SKM-1 treated with dmso at 0.1 percent for 144 hours (cell line): Measurements from ENCODE around the gene CD79B.
A peak's percentile ranks its signal among the peaks of the same experiment; 100 is the strongest.

ENCODE experiments used
- DNase-seq: peaks from one replicate; lab custom pipeline; 2025; ENCODE audit not compliant: unreplicated experiment; lab: John Stamatoyannopoulos, UW

Gene CD79B

DNA sequence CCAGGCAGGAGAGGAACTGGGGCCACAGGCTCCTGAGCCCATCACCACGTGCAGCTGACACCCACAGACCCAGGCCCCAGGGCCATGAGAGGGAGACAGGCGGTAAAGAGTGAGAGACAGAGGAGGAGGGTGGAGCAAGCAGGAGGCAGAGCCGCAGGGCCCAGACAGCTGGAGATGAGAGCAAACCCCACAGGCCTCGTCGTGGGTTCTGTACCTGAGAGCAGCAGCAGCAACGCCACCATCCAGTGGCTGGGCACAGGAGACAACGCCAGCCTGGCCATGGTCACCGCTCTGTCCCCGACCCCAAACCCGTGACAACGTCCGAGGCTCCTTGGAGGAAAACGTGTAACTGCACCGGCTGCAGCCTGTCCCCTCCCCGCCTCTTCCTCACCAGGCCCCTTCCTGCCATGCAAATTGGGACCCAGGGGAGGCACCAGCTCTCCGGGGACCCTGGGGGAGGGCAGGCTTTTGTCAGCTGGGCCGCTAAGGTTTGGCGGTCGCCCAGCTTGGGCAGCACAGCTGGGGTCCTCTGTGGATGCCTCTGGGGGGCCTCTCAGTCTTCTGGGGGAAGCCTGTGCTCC is at the start of gene CD79B:
CD79B (minus strand) TSS at position 351 of the 581 bp plus-strand sequence; CDS start at position 281, 70 bp downstream.
- no peak for DNase-seq

DNA sequence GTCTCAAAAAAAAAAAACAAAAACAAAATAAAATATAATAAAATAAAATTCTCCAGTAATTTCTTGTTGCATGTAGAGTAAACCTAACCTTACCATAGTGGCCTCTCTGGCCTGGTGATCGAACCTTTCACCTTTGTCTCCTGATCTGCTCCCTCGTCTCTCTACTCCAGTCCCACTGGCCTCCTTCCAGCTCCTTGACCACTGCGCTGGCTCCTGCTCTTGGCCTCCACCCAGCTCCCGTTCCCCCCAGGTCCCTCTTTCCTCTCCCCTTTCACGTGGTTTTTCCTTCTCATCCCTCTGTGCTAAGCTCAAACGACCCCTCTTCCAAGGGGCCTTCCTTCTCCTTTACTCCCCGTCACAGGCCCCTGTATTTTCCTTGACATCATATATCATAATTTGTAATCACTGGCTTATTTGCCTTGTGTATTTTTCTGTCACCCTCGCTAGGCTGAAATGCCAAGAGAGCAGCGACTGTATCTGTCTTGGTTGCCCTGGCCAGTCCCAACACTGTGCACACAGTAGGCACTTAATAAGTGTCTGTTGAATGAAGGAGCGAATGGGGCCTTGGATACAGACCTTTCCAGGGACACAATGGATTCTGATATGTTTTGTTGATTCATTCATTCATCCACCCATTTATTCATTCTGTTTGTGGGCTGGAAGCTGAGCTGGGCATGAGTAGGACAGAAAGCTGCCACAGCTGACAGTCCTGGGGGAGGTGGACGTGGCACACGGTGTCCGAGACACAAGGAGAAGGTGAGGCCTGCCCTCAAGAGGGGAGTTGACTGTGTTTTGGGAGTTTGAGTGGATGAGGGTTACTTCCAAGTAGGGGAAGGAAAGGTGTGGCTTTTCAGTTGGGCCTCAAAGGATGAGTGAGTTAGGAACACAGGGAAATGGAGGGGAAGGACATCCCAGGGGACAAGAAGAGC is 46.4 kb upstream of the CD79B start:
- DNase-seq = no peak

DNA sequence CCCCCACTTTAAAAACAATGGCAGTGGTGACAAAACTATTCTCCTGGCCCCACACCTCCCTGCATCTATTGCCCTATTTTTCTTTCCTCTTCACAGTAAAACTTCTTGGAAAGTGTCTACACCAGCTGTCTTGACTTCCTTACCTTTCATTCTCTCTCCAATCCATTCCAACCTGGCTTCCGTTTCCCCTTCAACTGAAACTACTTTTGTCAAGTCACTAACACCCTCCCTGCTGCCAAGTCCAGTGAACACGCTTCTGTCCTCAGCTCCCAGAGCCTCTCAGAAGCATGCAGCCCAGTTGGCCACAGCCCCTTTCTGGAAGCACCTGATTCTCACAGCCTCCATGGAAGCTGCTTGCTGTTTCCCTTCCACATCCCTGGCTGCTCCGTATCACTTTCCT is 44.6 kb upstream of the CD79B start:
- DNase-seq = no peak

DNA sequence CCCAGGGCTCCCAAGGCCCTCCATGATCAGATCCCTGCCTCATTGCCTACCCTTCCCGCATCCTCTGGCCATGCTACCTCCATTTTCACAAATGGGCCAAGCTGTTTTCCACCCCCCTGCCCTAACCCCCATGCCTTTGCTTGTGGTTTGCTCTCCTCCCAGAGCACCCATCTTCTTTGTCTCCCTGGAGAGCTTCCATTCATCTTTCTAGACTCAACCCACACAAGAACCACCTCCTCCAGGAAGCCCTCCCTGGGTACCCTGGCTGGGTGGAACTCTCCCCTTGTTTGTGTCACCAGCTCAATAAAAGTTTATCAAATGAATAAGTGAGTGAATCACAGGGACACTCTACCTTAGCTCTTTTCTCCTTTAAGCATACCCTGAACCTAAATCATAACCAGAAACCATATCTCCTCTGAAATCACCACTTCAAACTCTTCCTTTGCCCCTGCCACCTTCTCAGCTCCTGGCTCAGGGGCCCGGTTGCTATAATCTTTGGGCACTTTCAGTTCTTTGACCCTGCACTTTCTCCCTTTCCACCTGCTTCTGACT is 43.5 kb upstream of the CD79B start:
- no peak for DNase-seq

DNA sequence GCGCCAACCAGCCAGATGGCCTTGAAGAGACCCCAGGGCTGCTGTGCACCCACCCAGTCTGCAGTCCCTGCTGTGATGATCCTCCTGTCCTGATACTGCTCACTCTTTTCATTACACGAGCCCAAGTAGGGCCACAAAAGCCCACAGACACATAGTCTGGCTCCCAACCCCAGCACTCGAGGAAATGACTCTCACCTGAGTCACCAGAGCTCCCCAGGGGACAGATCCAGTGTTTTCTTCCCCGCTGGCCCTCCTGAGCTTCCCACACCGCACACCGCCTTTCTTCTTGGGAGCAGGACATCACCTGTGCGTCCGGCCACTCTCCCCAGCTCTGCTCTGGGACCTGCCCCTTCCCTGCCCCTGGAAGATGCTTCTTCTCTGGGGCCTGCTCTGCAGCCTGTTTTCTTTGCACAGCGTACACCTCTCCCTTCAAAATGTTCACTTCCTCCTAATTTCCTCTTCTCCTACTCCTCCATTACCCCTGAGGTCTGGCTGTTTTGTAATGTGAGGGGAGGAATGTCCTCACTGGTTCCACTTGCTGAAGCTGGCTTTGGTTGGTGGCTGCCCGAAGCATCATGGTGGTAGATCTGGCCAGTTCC is 42.6 kb upstream of the CD79B start:
- DNase-seq = peak; percentile 26

DNA sequence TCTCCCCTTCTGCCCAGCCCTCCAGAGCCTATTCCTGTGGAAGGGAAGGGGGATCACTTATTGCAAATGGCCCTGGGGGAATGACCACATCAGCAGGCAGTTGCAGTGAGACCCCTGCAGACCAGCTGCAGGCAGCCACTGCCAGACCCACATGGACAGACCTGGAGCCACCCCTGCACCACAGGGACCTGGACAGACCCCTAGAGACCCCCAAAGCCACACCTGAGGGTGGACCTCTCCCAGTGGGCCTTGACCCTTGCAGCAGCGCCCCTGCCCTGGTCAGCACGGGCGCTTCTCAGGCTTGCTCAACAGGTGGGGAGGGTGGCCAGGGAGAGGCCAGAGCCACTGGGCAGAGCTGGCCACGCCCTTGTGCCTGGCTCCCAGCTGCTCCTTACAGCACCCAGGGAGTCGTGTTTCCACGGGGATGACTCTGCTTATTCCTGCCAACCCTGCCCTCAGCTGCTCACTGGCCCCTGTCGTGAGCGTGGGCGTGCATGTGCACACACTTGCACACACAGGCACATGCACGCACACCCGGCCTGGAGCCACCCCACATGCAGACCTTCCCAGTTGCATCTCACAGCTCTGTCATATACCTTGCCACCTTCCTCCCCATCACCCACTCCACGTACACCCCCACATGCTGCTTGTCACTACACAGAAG is 41.9 kb upstream of the CD79B start:
- DNase-seq = no peak

DNA sequence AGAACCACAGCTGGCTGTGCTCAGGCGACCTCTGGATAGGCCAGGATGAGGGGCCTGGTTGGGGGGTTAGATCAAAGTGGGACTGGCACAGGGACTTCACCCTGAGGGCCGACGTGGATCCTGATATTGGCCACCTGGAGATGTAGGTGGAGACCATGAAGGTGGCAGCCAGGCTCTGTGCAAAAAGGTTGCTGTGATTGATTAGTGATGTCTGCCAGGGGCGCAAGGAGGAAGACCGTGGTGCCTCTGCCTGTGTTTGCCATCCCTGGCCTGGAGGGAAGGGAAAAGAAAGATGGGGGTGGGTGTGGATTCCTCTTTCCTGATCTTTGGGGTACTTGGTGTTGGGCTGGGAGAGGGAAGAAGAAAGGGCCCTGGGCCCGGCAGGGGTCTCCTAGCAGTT is 41.1 kb upstream of the CD79B start:
- DNase-seq = no peak

DNA sequence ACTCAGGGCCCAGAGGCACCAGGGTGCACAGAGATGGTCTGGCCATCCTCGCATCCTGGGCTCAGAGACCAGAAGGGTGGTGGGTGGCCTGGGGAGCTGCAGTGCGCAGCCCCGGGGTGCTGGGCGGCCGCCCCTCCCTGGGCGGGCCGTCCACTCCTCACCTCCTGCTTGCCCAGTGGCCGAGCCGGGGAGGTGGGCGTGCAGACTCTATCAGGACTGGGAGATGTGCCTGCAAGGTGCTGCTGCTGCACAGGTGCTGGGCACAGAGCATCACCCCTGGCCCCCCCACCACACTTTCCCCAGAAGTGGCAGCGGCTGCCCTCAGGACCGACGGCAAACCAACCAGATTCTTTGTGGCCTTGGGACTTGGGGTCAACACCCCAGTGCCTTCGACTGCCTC is 40.7 kb upstream of the CD79B start, which contains the start of gene SCN4A:
SCN4A (minus strand) TSS at position 123 of the 400 bp plus-strand sequence; CDS start at position 46, 77 bp downstream.
- DNase-seq = no peak

DNA sequence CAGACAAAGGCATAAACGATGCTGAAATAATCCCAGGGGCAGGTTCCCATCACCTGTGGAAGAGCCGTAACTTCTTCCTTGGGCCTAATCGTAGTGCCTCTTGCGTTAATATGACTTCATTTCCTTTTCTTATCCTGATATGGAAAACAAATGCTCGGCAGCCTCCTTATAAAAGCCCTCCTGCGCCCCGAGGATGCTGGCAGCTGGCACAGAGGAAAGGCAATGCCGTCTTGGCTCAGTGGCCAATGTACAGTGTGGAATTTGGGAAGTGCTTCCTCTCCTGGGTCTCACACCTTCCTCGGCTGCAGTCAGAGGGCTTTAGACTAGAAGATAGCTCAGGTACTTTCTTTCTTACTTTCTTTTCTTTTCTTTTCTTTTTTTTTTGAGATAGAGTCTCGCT is 37.1 kb upstream of the CD79B start:
- DNase-seq = no peak

DNA sequence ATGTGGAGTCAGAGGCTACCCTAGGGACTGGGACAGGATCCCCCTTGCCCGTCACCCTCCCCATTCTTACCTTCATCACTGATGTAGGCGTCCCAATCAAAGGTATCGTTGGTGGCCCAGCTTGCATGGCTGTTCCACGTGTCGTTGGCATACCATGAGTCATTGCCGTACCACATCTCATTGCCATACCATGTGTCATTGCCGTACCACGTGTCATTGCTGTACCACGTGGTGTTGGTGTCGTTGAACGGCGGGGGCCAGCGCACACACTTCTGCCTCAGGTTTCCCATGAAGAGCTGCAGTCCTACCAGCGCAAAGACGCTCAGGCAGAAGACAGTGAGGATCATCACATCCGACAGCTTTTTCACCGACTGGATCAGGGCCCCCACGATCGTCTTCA is 35.8 kb upstream of the CD79B start:
- DNase-seq = no peak

DNA sequence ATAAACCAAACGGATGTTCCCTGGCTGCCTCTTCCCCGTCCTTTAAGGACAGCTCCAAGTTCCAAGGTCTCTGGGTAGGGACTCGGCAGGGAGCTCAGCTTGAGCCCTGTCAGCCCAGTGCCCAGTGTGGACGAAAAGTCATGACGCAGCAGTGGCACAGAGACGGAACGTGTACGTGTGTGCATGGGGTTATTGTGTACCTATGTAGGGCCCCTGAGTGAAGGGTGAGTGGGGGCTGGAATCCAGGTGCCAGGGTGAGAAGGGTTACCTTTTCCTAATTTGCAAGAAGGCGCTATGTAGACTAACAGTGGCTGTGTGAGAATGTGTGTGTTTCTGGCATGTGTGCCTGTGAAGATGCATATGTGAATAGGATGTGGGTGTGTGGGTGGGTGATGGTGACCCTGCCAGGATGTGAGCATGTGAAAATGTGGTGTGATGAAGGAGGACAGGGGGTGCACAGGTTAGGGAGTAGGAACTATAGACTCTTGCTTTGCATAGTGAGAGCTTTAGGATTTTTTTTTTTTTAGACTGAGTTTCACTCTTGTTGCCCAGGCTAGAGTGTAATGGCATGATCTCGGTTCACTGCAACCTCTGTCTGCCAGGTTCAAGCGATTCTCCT is 34.6 kb upstream of the CD79B start:
- DNase-seq = no peak

DNA sequence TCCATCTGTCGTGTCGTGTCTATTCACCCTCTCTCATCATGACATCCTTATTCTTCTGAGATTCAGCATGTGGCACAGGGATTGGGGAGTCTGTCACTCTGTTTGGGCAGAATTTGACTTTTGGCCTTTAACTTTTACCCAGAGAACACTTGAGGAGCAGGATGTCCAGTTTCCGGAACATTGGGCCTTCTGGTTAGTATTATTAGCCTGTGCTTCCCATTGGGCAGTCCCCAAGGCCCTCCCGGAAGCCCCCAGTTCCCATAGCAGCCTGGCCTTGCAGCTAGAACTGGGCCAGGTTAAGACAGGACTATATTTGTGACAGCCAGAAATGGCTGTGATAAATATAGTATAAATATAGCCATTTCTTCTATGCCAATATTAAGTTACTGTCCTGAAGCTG is 31.0 kb upstream of the CD79B start:
- no peak for DNase-seq

DNA sequence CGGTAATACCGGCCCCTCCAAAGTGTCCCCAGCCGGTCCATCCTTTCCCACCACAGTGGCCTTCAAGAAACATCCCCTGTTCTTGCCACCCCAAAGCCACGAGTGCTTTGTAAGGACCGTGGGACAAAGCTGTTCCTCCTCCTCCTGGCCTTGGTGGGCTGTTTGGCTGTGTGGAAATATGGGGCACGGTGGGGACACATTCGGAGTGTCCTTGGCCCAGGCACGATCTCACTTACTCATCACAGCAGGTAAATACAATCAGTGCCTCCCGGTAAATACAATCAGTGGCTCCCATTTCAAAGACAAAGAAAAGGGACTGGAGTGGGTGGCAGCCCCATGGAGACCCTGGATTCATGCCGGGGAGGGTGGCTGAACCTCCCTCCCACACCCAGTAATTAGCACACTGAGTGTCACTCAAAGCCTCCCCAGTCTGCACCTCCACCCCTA is 30.2 kb upstream of the CD79B start:
- no peak for DNase-seq

DNA sequence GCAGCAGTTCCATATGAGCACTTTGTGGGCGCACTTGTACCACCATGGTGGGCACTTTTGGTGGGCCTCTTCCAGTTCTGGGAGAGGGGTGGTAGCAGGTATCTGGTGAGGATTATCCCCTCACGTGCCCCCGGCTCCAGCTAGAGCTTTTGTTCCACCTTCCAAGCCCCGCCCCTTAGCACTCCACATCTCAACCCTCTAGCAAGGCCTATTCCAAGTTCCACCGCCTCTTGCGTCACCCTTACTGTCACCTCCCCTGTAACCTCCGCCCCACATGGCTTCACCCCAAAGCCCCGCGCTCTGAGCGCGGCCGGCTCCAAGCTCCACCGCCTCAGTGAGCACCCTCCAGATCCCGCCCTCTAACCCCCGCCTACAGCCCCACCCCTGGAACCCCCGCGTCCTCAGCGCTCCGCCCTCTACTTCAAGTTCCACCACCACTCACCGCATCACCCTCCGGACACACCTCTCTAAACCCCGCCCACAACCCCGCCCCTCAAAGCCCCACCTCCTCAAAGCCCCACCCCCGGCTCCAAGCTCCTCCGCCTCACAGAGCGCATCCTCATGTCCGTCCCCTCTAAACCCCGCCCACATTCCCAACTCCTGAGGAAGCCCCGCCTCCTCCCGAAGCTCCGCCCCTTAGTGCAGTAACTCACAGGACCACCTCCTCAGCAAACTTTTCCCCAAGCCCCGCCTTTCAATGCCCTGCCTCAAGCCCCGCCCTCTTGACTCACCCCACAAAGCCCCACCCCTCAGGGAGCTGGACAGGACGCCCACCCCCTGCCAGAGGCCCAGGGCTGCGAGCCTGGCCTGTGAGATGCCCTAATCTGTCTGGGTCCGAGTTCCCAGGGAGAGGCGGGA is 29.5 kb upstream of the CD79B start:
- DNase-seq = peak; percentile 82

DNA sequence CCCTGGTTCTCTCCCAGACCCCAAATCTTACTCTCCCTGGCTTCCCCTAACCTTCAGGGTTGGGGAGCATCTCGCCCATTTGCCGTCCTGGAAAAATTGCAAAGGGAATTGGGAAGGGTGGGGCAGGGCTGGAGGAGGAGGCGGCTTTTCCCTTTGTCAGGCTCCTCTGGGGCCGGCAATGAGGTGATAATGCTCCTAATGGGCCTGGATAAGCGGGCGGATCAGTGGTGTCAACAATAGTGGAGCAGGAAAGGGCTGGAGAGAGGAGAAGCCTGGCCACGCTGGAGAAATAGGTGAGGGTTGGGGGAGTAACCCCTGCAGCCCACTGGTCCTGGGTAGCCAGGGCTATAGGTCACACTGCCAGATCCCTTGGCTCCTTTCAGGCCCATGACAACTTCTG is 28.3 kb upstream of the CD79B start:
- DNase-seq = no peak

DNA sequence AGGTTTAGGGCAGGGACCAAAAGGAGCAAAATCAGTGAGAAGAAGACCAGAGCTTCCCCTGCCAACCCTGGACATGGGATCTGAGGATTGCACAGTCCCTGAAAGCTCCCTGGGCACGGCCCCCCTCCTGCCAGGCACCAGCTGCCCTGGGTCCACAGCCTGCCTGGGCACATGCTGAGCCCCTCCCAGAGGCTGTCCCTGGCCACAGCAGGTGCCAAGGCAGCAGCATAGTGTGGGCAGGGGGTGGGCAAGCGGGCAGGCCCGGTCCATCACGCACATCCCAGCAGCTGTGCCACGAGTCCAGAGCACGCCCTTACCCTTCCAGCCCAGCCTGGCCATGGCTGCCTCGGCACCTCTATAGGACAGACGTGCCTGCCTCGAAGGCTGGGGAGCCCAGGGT is 27.9 kb upstream of the CD79B start:
- no peak for DNase-seq

DNA sequence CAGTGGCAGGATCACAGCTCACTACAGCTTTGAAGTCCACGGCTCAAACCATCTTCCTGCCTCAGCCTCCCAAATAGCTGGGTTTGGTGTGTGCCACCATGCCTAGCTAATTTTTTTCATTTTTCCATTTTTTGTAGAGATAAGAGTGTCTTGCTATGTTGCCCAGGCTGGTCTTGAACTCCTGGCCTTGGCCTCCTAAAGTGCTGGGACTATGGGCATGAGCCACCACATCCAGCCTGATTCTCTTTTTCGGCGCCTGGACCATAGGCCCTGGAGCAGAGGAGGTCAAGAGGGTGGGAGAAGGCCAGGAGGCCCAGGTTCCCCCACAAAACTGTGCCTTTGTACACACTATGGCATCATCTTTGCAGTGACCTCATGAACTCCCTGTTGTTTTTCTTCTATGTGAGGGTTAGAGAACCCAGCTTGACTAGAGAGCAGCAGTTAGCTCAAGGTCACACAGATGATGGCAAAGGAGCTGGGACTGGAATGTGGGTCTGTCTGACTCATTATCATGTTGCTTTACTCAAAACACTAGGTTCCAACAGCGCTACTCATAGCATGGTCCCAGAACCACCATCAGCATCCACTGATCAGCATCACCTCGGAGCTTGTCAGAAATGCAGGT is 24.3 kb upstream of the CD79B start:
- no peak for DNase-seq

DNA sequence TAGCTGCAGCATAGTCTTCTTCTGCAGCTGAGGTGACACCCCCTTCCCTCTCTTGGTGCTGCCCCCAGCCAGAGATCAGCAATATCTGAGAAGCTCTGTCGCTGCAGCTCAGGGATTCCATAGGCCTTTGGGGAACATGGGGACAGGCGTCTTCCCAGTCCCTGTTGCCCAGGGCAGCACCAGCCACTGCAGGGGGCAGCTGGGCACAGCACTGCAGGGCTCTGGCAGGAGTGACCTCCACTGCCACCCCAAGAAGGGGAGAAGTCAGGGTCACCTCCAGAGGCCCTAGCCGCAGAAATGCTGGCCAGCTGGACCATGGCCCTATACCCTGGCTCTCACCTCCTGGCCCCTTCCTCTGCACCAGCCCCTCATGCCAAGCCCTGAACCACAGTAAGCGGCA is 23.7 kb upstream of the CD79B start:
- no peak for DNase-seq

DNA sequence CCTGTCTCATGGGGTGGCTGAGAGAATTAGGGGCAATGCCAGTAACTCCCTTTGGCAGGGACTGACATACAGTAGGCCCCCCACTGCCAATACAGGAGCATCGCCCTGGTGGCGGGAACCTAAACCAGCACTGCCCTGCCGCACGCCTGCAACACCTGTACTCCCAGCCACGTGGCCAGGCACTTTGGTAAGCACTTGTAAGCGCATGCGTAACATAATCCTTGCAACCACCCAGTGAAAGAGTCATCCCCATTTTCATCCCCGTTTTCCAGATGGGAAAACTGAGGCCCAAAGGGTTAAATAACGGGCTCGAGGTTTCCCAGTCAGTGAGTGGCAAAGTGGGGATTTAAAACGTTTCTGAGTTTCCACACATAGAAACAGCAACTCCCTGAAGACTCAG is 23.1 kb upstream of the CD79B start:
- DNase-seq = no peak
